GM18909 (cell line): ENCODE results near the gene NUP58.

ENCODE experiments used
- ATAC-seq: cut with Tn5 transposase; IDR thresholded peaks from one replicate; pipeline ENCODE4 v1.9.1; 2021; ENCODE audit warnings: mild to moderate bottlenecking; ENCODE audit not compliant: unreplicated experiment, poor library complexity

NUP58 gene

DNA sequence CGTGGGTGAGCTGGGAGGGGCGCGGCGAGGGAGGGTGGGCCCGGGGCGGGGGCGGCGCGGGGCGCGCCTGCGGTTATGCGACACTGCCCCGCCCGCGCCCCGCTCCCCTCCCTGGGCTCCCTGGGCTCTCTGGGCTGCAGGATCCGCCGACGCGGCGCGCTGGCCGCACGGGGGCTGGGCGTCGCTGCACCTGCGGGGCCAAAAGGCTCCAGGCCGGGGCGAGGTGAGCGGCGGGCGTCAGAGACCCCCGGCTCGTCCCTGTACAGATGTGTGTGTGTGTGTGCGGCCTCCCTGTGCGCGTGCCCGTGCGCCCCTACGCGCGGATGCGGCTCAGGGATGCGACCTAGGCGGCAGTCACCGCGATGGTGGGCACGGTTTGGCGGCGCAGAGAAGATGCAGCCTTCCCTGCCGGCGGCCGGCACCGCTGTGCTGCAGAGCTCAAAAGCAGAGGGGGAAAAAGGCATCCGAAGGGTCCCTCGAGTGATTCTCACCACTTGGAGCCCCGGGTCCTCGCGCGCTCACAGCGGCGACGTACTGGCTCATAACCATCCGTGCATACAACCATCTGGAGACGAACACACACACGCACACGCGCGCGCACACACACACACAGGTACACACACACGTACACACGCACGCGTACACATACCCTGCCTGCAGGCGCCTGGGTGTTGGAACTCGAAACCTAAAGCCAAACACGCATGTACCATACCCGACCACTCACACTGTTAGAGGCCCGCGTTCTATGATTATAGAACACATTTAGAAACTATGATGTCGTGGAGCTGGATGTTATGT, 71.1 kb downstream of the NUP58 start:
- no peak for ATAC-seq

DNA sequence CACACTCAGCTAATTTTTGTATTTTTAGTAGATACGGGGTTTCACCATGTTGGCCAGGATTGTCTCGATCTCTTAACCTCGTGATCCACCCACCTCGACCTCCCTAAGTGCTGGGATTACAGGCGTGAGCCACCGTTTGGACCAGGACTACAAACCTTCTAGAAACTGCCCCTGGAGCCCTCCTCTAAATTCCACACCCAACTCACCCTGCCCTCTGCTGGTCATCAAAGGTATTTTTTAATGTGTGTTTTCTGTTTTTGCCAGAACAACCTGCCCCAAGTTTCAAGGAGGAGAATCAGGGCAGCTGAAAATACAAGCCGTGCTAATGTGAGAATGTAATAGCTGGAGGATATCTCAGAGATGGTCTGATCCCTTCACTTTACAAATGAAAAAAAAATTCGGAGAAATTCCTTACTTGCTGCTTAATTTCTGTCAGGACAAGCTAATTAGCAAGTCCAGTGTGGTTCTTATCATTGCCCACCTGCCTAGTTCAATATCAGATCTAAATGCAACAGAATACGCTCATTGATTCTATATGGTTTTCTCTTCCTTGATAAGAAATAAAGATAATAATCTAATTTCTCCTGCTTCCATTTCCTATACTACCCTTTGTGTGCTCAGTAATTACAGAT, 74.4 kb downstream of the NUP58 start:
- no peak for ATAC-seq

DNA sequence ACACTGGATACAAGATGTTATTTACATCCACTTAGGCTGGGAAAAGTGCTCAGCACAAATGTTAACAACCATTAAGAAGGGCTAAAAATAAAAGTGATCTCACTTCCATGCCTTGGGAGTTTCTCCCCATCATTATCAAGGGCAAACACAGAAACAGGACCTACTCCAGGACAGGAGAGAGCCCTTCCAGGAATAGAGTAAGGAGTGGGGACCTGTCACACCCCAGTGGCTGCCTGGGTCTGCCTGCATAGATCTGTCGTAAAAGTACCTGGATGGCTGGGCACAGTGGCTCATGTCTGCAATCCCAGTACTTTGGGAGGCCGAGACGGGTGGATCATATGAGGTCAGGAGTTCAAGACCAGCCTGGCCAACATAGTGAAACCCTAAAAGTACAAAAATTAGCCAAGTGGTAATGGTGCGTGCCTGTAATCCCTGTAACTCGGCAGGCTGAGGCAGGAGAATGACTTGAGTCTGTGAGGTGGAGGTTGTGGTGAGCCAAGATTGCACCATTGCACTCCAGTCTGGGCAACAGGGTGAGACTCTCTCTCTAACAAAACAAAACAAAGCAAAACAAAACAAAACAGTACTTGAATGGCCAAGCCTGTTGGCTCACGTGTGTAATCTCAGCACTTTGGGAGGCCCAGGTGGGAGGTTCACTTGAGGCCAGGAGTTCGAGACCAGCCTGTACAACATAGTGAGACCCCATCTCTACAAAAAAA, 76.0 kb downstream of the NUP58 start:
- no peak for ATAC-seq

DNA sequence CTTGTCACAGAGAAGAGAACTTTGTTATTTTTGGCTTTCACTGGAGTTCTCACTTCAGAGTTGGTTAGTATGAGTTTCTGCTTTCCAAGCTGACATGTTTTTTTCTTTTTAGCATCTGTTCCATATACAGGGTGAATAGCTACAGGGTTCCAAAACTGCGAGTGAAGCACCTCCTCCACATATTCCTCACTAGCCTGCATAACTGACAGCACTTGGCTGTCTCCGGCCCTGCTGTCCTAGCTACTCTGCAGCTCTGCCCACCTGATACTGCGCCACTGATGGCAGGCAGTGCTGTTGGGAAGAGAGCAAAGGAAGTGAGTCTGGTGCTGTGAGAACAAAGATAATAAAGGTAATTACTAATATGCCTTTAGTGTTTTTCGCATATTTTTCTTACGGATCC, 77.1 kb downstream of the NUP58 start:
- no peak for ATAC-seq

DNA sequence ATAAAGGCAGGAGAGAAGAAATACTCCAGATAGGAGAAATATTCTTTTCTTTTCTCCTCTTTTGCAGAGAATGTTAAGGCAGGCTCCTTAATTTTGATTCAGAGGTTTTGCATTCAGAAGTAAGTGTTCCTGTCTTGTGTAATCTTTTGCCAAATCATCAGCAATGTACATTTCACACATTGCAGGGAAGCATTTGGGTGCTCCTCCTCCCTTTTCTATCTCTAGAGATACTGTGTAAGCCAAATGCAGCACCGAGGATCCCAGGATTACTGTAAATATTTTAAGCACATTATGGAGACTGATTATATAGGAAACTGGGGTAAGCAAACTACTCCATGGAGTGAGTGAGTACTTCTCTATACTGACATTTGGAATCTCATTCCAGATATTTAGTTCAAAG, 77.6 kb downstream of the NUP58 start:
- no peak for ATAC-seq

DNA sequence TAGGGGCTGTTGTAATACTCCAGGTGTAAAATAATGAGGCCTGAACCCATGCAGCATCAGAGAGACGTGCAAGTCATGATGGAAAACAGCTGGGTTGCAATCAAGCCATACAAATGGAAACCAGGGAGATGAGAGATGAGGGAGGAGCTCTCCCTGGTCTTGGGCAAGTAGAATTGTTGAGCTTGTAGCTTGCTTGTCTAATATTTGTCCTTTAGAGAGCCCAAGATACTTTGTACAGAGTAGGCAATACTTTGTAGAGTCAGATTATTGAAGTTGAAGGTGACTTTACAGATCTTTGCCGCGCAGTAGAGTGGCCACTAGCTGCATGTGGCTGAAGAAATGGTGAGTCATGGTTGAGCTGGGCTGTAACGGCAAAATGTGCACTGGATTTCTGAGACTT, 78.7 kb downstream of the NUP58 start:
- ATAC-seq: no peak

DNA sequence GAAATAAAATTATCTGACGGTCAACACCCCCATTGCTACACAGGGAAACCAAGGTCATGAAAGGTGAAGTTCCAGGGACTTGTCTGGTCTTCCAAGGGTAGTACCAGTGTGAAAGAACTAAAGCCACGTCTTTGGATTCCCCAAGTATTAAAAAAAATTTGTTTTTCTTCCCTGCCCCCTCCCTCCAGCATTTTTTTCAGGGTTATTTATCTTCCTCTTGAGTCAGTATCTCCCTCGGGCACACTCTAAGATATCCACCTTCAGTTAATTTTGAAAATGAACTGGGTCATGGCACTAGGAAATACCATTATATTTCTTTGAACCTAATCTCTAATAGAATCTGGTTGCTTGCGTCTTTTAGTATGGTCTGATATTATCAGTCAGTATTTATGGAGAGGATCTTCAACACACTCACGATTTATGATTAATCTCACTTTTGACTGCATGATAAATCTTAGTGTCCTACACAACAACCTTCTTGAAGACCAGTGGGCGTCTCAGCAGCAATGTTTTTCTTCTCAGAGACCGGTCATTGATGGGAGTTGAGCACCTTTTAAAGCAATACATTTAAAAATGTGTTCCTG, 79.4 kb downstream of the NUP58 start:
- ATAC-seq: no peak

DNA sequence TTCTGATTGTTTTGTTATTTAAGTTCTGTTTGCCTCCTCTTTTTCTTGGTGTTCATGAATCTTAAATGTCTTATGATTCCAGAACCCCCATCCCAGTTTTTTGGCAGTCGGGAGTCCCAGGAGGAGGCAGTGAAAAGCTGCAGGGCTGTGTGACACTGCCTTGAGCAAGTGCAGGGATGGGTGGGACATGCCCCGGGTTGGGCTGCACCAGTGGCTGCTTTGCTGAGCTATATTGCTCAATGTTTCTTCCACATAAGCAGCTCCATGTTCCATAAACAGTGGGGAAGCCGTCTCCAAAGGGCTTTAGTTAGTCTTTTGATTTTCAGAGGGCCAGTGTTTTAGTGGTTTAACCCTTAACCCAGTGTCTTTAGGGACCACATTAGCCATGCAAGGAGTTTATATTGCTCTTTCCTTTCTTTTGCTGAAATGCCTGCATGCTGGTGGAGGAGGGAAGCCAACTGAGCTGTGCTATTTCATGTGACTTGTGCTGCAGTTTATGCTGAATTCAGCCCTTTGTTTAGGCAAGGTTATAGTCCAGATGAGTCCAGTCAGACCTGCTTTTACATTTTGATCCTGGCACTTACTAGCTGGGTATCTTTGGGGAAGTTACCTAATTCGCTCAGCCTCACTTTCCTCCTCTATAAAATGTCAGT, 83.5 kb downstream of the NUP58 start:
- ATAC-seq: no peak

DNA sequence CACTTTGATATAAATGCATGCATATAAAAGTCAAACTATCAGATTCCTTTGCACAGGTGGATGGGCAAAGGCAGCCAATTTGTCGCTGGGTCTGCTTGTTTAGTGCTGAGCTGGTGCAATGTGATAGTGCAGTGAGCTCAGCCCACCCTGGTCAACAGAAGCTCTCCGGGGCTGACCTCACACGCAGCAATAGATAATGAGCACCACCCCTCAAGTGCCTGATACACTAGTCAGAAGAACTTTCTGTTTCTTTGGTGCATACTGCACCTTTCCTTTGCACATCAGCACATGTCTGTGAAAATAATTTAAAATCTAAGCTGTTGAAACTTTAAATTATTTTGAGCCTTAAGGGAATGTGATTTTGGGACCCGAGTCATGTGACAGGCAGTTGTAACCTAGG, 90.5 kb downstream of the NUP58 start:
- ATAC-seq: no peak
